Measurements from ENCODE around the gene KCNIP4. TPM values are rescaled to one million over a fixed set of nuclear protein-coding genes. Genes with fewer than 3 reads are reported as not detected.

Gene KCNIP4
- total and polyA plus RNA-seq, 3 donors from 2014 or later, result 0.68 TPM; not detected in 2

DNA sequence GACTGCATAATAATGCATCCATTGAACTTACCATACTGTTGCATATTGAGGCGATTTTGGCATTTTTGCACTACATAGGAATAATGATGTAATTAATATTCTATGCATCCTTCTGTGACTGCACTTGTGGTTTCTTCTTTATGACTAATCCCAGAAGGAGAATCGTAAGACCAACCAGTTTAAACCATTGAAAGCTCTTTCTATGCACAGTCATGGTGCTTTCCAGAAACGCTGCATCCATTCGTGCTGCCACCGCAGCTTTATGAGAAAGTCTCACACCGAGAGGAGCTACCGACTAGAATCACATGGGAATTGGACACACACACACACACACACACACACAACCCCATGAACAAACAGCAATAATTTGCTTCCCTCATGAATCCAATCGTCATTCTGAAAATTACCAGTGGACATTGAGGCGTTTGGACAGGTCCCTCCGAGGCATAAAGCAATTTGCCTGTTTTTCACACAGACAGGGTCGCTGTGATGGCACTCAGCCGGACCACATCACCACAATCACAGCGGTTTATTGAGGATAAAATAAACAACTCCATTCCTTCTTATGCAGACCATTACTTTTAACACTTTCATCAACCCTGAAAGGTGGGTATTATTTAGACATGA, 1184.1 kb downstream of the KCNIP4 start:
- no peak for TF ChIP-seq POLR2A (IDR thresholded peaks at IDR 0.05)
- TF ChIP-seq, protein P1, sequence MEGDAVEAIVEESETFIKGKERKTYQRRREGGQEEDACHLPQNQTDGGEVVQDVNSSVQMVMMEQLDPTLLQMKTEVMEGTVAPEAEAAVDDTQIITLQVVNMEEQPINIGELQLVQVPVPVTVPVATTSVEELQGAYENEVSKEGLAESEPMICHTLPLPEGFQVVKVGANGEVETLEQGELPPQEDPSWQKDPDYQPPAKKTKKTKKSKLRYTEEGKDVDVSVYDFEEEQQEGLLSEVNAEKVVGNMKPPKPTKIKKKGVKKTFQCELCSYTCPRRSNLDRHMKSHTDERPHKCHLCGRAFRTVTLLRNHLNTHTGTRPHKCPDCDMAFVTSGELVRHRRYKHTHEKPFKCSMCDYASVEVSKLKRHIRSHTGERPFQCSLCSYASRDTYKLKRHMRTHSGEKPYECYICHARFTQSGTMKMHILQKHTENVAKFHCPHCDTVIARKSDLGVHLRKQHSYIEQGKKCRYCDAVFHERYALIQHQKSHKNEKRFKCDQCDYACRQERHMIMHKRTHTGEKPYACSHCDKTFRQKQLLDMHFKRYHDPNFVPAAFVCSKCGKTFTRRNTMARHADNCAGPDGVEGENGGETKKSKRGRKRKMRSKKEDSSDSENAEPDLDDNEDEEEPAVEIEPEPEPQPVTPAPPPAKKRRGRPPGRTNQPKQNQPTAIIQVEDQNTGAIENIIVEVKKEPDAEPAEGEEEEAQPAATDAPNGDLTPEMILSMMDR (IDR thresholded peaks at IDR 0.05), result no peak
- no peak for DNase-seq
- intact Hi-C loops (cut with DNase I; ENCODE audit: low total_unique reads), result no loop called here
- Histone ChIP-seq H3K9me3 (no peaks in the 10 kb centered on the region), H3K36me3 (ENCODE audit: low read depth, missing control alignments) (no peaks in the 10 kb centered on the region), H3K27me3 (no peaks in the 10 kb centered on the region), H3K4me1 (no peaks in the 10 kb centered on the region), H3K4me3 (no peak overlapping the region), H3K27ac (no peak overlapping the region)
- 69 to 71% methylated on average over 13 of the region's 13 CpGs for WGBS, 2 donors

- Histone ChIP-seq H3K4me1 (no peaks in the 10 kb centered on the region), H3K36me3 (ENCODE audit: low read depth, missing control alignments) (no peaks in the 10 kb centered on the region), H3K27ac (no peak overlapping the region), H3K4me3 (no peak overlapping the region), H3K27me3 (no peaks in the 10 kb centered on the region), H3K9me3 (no peaks in the 10 kb centered on the region)
- no peak for DNase-seq
- TF ChIP-seq POLR2A (IDR thresholded peaks at IDR 0.05), result no peak
- TF ChIP-seq, protein P1 (IDR thresholded peaks at IDR 0.05), result no peak
- intact Hi-C loops (cut with DNase I; ENCODE audit: low total_unique reads), result no loop called here
- WGBS, 2 donors, result 92 to 97% methylated on average over 1 of the region's 1 CpG
Observed at GRCh38 chr4:20761826-20762225, 1186.7 kb downstream of the KCNIP4 start.

- Histone ChIP-seq H3K27ac (no peak overlapping the region), H3K4me1 (no peaks in the 10 kb centered on the region), H3K9me3 (no peaks in the 10 kb centered on the region), H3K36me3 (ENCODE audit: low read depth, missing control alignments) (no peaks in the 10 kb centered on the region), H3K27me3 (no peaks in the 10 kb centered on the region), H3K4me3 (no peak overlapping the region)
- TF ChIP-seq, protein P1 (IDR thresholded peaks at IDR 0.05), result no peak
- no peak for TF ChIP-seq POLR2A (IDR thresholded peaks at IDR 0.05)
- no peak for DNase-seq
- intact Hi-C loops (cut with DNase I; ENCODE audit: low total_unique reads), result no loop called here
Observed at GRCh38 chr4:20761382-20761781, 1187.2 kb downstream of the KCNIP4 start.

GRCh38 chr4:20760053-20760452, 1188.5 kb downstream of the KCNIP4 start:
- Histone ChIP-seq H3K9me3 (no peaks in the 10 kb centered on the region), H3K4me1 (no peaks in the 10 kb centered on the region), H3K36me3 (ENCODE audit: low read depth, missing control alignments) (no peaks in the 10 kb centered on the region), H3K27ac (no peak overlapping the region), H3K4me3 (no peak overlapping the region), H3K27me3 (no peaks in the 10 kb centered on the region)
- WGBS, 2 donors, result 67 to 85% methylated on average over 2 of the region's 2 CpGs
- intact Hi-C loops (cut with DNase I; ENCODE audit: low total_unique reads), result no loop called here
- DNase-seq, result no peak
- TF ChIP-seq, protein P1 (IDR thresholded peaks at IDR 0.05), result no peak

DNA sequence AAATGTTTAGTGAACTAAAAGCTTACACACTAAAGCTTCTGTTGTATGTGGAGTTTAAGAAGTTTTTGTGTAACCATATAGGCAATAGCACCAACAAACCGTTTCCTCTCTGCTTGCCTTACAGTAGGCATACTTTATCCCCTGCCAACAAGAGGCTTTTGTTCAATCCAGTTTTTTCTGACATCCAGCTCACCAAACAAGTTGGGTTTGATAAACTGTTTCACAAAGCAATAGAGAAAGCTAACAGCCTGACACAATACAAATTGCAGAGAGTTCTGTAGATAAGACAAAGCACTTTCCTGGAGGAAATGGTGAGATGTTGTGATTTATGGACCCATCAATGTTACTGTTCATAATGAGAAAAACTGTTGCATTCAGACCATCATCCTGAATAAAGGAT, 1194.5 kb downstream of the KCNIP4 start:
- WGBS, 2 donors, result 48 to 59% methylated on average over 1 of the region's 1 CpG
- Histone ChIP-seq H3K36me3 (ENCODE audit: low read depth, missing control alignments) (no peaks in the 10 kb centered on the region), H3K4me1 (no peaks in the 10 kb centered on the region), H3K9me3 (no peaks in the 10 kb centered on the region), H3K27me3 (no peaks in the 10 kb centered on the region), H3K27ac (no peak overlapping the region), H3K4me3 (no peak overlapping the region)
- TF ChIP-seq, protein P1 (IDR thresholded peaks at IDR 0.05), result no peak
- TF ChIP-seq POLR2A (IDR thresholded peaks at IDR 0.05), result no peak
- intact Hi-C loops (cut with DNase I; ENCODE audit: low total_unique reads), result no loop called here
- no peak for DNase-seq
